AG09309 (cell line): ENCODE measurements around the gene ACAN.

Experiments used
- DNase-seq: peaks from one replicate; pipeline ENCODE4 v3.0.0-alpha.2; 2010; ENCODE audit warnings: low read depth
- H3K4me3 ChIP-seq: 2 replicates; pipeline ENCODE4 v1.5.1; 2011; ENCODE audit warnings: mild to moderate bottlenecking, low read depth, low read length, moderate library complexity; ENCODE audit not compliant: control insufficient read depth
- TF ChIP-seq, protein P1 (sequence below): IDR thresholded peaks from 2 replicates; pipeline ENCODE4 v1.5.1; 2011; ENCODE audit warnings: mild to moderate bottlenecking, low read depth, low read length, inconsistent platforms; ENCODE audit not compliant: insufficient read depth, control insufficient read depth; ENCODE audit errors: missing control alignments

The ACAN gene

DNA sequence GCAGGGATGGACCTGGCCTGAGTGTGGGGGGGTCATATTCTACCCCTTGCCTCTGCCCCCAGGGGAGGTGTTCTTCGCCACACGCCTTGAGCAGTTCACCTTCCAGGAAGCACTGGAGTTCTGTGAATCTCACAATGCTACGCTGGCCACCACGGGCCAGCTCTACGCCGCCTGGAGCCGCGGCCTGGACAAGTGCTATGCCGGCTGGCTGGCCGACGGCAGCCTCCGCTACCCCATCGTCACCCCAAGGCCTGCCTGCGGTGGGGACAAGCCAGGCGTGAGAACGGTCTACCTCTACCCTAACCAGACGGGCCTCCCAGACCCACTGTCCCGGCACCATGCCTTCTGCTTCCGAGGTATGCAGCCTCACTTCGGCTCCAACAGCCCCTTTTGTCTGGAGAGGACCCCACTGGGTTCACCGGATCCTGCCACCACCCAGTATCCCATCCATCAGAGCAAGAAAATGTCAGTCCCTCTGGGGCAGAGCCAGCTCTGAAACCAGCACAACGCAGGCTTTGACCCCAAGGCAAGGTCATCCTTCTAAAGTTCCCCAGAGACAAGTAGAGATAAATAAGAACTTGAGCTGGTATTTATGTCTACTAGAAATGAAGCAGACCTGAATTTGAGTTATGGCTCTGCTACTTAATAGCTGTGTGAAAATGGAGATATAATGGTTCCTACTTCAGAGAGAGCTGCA, 46.3 kb downstream of the ACAN start:
- no peak for DNase-seq
- TF ChIP-seq, protein P1, sequence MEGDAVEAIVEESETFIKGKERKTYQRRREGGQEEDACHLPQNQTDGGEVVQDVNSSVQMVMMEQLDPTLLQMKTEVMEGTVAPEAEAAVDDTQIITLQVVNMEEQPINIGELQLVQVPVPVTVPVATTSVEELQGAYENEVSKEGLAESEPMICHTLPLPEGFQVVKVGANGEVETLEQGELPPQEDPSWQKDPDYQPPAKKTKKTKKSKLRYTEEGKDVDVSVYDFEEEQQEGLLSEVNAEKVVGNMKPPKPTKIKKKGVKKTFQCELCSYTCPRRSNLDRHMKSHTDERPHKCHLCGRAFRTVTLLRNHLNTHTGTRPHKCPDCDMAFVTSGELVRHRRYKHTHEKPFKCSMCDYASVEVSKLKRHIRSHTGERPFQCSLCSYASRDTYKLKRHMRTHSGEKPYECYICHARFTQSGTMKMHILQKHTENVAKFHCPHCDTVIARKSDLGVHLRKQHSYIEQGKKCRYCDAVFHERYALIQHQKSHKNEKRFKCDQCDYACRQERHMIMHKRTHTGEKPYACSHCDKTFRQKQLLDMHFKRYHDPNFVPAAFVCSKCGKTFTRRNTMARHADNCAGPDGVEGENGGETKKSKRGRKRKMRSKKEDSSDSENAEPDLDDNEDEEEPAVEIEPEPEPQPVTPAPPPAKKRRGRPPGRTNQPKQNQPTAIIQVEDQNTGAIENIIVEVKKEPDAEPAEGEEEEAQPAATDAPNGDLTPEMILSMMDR: no peak
- H3K4me3 ChIP-seq: no peak overlapping the region

DNA sequence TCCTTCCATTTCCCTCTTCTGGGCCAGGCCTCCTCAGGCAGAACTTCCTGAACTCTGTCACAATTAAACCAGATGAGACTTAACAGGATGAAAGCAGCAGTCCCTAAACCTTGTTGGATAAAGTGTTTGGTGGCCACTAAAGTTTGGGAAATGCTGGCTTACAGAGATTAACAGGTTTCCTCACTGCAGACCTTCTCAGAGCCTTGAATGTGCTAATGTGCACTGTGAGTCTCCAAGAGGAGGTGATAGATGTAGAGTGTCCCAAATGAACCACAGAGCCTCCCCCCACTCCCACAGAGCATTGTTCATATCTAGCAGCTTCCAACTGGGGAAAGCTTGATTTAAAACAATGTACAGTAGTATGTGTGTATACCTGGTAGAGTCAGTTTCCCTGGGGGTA, 49.2 kb downstream of the ACAN start:
- TF ChIP-seq, protein P1: no peak
- no peak for DNase-seq
- H3K4me3 ChIP-seq: no peak overlapping the region

DNA sequence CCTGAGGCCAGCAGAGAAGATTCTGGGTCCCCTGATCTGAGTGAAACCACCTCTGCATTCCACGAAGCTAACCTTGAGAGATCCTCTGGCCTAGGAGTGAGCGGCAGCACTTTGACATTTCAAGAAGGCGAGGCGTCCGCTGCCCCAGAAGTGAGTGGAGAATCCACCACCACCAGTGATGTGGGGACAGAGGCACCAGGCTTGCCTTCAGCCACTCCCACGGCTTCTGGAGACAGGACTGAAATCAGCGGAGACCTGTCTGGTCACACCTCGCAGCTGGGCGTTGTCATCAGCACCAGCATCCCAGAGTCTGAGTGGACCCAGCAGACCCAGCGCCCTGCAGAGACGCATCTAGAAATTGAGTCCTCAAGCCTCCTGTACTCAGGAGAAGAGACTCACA, 55.7 kb downstream of the ACAN start:
- TF ChIP-seq, protein P1: no peak
- no peak overlapping the region for H3K4me3 ChIP-seq
- no peak for DNase-seq

DNA sequence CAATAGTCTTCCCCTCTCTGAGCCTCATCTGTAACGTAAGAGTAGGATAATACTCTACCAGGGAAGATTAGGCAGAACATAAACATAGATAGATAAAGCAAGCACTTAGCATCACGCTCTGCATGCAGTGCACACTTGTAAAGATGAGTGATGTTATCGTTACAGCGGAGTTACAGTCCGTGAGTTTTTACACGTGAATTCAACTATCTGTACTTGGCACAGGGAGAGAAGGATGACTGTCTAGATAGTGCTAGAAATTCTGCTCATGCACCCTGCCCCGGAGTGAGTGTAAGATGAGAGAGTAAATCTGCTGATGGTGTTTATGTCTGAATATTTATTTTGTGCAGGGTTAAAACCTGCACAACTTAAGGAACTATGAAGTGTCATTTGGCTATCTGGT, 56.3 kb downstream of the ACAN start:
- no peak for DNase-seq
- TF ChIP-seq, protein P1: no peak
- no peak overlapping the region for H3K4me3 ChIP-seq

DNA sequence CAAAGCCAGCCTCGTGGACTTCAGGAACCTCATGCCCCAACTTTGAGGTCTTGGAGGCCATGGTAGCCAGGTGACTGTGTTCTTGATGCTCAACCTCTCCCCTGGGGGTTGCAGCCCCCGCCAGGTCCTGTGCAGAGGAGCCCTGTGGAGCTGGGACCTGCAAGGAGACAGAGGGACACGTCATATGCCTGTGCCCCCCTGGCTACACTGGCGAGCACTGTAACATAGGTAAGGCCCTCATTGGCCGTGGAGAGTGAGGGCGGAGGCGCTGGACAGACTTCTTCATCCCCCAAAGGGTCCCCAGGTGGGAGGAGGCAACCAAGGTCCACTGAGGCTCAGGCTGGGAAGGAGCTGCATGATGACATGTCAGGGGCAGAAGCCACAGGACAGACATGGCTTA, 57.0 kb downstream of the ACAN start:
- DNase-seq: no peak
- TF ChIP-seq, protein P1: no peak
- no peak overlapping the region for H3K4me3 ChIP-seq

DNA sequence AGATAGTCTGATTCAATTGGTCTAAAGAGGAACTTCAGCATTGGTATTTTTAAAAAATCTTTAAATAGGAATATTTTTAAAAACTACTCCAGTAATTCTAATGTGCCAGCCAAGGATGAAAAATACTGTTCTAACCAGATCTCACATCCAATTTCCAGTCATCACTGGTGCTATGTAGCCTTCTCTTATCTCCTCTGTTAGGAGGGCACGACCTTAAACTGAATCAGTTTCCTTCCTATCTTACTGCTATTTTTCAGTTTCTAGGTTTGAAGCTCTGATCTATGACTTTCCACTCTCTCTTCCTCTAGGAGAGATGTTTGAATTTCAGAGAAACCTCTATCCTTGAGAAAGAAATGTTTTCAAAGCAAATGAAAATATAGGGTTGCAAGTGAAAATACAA, 60.2 kb downstream of the ACAN start:
- no peak for DNase-seq
- no peak overlapping the region for H3K4me3 ChIP-seq
- TF ChIP-seq, protein P1: no peak
